Vagina (tissue), 2 donors: ENCODE measurements around the gene CNIH3.

Experiments used
- CTCF ChIP-seq, 3 experiments: fragments of 450-650 bp in 2 of 3; fragments of 200-600 bp in 1 of 3; sonication (generic) in 1 of 3; IDR thresholded peaks; one replicate each; pipeline ENCODE4 v1.5.1; 2017 to 2019; ENCODE audit warnings: antibody characterized with exemption in 3 of 3, mild to moderate bottlenecking in 2 of 3, moderate library complexity in 2 of 3
- POLR2A ChIP-seq, 2 donors: fragments of 450-650 bp; IDR thresholded peaks; one replicate each; pipeline ENCODE4 v1.6.1; 2017; ENCODE audit warnings: antibody characterized with exemption in 2 of 2, mild to moderate bottlenecking in 2 of 2, moderate library complexity in 2 of 2

GRCh38 chr1:224705578-224705977, 89.5 kb downstream of the CNIH3 start:
- TF ChIP-seq CTCF (IDR thresholded peaks at IDR 0.05) (no peak), POLR2A (IDR thresholded peaks at IDR 0.05) (no peak)
